Endodermal cell (in vitro differentiated cells): Measurements from ENCODE around the gene MAPK7. TPM values are rescaled to one million over a fixed set of nuclear protein-coding genes. Genes with fewer than 3 reads are reported as not detected.

Experiments
- DNase-seq: peaks from one replicate; pipeline ENCODE4 v3.0.0-alpha.2; 2017
- H3K27ac ChIP-seq: 2 replicates; pipeline ENCODE4 v1.5.1; 2013; ENCODE audit warnings: mild to moderate bottlenecking, low read depth, low read length, moderate library complexity
- H3K27me3 ChIP-seq: 2 replicates; pipeline ENCODE4 v1.6.1; 2013; ENCODE audit warnings: mild to moderate bottlenecking, low read length, moderate library complexity; ENCODE audit not compliant: insufficient read depth, control insufficient read depth, poor library complexity, severe bottlenecking
- H3K36me3 ChIP-seq: 2 replicates; pipeline ENCODE4 v1.7.0; 2013; ENCODE audit warnings: mild to moderate bottlenecking, low read length, moderate library complexity; ENCODE audit not compliant: control insufficient read depth, insufficient read depth
- H3K4me1 ChIP-seq: one replicate; pipeline ENCODE4 v1.7.0; 2013; ENCODE audit warnings: low read length; ENCODE audit not compliant: control insufficient read depth, insufficient read depth
- H3K4me3 ChIP-seq: 2 replicates; pipeline ENCODE4 v1.5.1; 2013; ENCODE audit warnings: mild to moderate bottlenecking, low read length, moderate library complexity
- H3K9ac ChIP-seq: 2 replicates; pipeline ENCODE4 v1.6.1; 2013; ENCODE audit warnings: mild to moderate bottlenecking, low read length, moderate library complexity; ENCODE audit not compliant: poor library complexity, severe bottlenecking; ENCODE audit errors: extremely low read depth
- H3K9me3 ChIP-seq: 2 replicates; pipeline ENCODE4 v1.6.1; 2013; ENCODE audit warnings: mild to moderate bottlenecking, low read length, moderate library complexity; ENCODE audit not compliant: control insufficient read depth
- H3K27ac Mint-ChIP-seq: 2 replicates; pipeline ENCODE4 v1.8.0; 2020; ENCODE audit warnings: mixed read lengths
- H3K27me3 Mint-ChIP-seq: 2 replicates; pipeline ENCODE4 v1.8.0; 2021; ENCODE audit warnings: mild to moderate bottlenecking, mixed read lengths; ENCODE audit not compliant: insufficient read depth
- H3K36me3 Mint-ChIP-seq: 2 replicates; pipeline ENCODE4 v1.8.0; 2020; ENCODE audit warnings: low read depth, mixed read lengths
- H3K4me1 Mint-ChIP-seq: 2 replicates; pipeline ENCODE4 v1.8.0; 2020; ENCODE audit warnings: mixed read lengths
- H3K4me3 Mint-ChIP-seq: 2 replicates; pipeline ENCODE4 v1.8.0; 2020; ENCODE audit warnings: mild to moderate bottlenecking, moderate library complexity, mixed read lengths
- H3K9me3 Mint-ChIP-seq: 2 replicates; pipeline ENCODE4 v1.8.0; 2020; ENCODE audit warnings: mild to moderate bottlenecking, mixed read lengths
- WGBS, 2 experiments: methylation state at CpG; one replicate each; pipeline versions ENCODE4 v1.1.5 to v1.1.7; 2013; ENCODE audit warnings: missing lambda C conversion rate in 2 of 2, mixed read lengths in 1 of 2; ENCODE audit not compliant: insufficient coverage in 1 of 2, insufficient read length in 1 of 2; 5-methylcytosine and 5-hydroxymethylcytosine counted together
- total RNA-seq, 2 donors: library from RNA; stranded (reverse); fragmentation: NEBNext Ultra II Directional in 1 of 2; extraction: Animal tissue kit (Norgen Biotek cat#: 25700) in 1 of 2; gene quantifications; 2 replicates in 1 of 2; 3 replicates in 1 of 2; pipeline ENCODE4 v1.2.1, GENCODE V29; 2021
- TF ChIP-seq, protein P1 (sequence below): fragments of 200-600 bp; sonication (generic); conservative IDR thresholded peaks from 2 replicates; pipeline ENCODE4 v1.5.0; 2021; ENCODE audit warnings: antibody characterized with exemption, mild to moderate bottlenecking

MAPK7 gene
- total RNA-seq, 2 donors from 2014 or later: 33.3 to 53.4 TPM

DNA sequence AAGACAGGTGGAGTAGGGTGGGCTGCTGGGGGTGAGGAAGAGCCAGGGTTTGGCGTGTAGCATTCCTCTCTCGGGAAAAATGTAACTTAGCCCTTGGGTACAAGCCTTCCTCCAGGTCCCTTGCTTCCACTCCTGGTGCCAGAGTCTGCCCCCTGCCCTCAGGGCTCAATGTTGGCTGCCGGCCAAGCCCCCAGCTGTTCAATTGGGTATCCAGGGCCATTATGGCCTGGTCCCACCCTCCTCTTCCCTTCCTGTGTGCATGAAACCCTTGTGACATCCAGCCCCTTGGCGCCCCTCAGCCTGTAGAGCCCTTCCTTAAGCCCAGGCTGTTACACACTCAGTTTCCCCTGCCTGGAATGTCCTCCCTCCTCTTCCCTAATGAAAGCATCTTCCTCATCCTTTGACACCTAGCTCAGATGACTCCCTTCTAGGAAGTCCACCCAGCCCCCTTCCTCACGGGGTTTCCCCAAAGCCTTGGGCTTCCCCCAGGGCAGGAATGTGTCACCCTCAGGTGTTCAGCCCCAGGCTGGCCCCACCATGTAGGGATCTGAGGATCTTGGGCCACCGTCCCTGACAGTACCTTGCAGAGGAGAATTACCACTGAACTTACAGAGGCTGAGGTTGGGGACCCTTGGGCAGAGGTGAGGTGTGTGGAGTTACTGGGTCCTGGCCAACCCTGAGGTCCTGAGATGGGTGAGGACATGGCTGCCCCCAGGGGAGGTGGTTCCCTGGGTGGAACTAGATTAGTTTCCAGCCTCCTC lies 45.7 kb upstream of the MAPK7 start:
- Mint-ChIP-seq H3K36me3 (peaks cover 20% of the 10 kb centered on the region), H3K9me3 (no peaks in the 10 kb centered on the region), H3K4me1 (peaks cover 7% of the 10 kb centered on the region), H3K27ac (no peak overlapping the region), H3K27me3 (no peaks in the 10 kb centered on the region), H3K4me3 (no peak overlapping the region)
- 91 to 94% methylated on average over 4 to 6 of the region's 6 CpGs for WGBS, 2 experiments
- Histone ChIP-seq H3K4me1 (no peaks in the 10 kb centered on the region), H3K36me3 (peaks cover 34% of the 10 kb centered on the region), H3K4me3 (no peak overlapping the region), H3K9ac (no peak overlapping the region), H3K27ac (no peak overlapping the region), H3K9me3 (no peaks in the 10 kb centered on the region), H3K27me3 (no peaks in the 10 kb centered on the region)
- TF ChIP-seq, protein P1, sequence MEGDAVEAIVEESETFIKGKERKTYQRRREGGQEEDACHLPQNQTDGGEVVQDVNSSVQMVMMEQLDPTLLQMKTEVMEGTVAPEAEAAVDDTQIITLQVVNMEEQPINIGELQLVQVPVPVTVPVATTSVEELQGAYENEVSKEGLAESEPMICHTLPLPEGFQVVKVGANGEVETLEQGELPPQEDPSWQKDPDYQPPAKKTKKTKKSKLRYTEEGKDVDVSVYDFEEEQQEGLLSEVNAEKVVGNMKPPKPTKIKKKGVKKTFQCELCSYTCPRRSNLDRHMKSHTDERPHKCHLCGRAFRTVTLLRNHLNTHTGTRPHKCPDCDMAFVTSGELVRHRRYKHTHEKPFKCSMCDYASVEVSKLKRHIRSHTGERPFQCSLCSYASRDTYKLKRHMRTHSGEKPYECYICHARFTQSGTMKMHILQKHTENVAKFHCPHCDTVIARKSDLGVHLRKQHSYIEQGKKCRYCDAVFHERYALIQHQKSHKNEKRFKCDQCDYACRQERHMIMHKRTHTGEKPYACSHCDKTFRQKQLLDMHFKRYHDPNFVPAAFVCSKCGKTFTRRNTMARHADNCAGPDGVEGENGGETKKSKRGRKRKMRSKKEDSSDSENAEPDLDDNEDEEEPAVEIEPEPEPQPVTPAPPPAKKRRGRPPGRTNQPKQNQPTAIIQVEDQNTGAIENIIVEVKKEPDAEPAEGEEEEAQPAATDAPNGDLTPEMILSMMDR: no peak
- no peak for DNase-seq

DNA sequence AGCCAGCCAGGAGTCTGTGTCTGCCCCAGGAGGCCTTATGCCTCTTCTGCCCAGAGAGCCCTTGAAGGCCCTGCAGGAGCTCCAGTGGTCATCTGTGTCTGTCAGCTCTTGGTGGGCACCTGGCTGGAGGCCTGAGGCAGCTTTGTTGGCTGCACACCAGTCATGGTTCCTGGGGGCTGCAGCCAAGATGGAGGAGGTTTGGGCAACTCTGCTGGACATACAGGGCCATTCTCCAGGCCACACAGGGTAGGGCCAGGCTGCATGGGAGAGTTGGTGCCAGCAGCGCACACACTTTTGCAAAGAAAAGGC lies 45.2 kb upstream of the MAPK7 start:
- no peak overlapping the region for H3K9ac ChIP-seq
- H3K27me3 ChIP-seq: no peaks in the 10 kb centered on the region
- H3K27ac ChIP-seq: no peak overlapping the region
- 95 to 100% methylated on average over 1 of the region's 1 CpG for WGBS, 2 experiments
- no peak overlapping the region for H3K4me3 ChIP-seq
- peaks cover 7% of the 10 kb centered on the region for H3K4me1 Mint-ChIP-seq
- TF ChIP-seq, protein P1: no peak
- DNase-seq: no peak
- peaks cover 34% of the 10 kb centered on the region for H3K36me3 ChIP-seq
- H3K9me3 ChIP-seq: no peaks in the 10 kb centered on the region
- no peaks in the 10 kb centered on the region for H3K9me3 Mint-ChIP-seq
- no peak overlapping the region for H3K27ac Mint-ChIP-seq
- no peak overlapping the region for H3K4me3 Mint-ChIP-seq
- H3K36me3 Mint-ChIP-seq: peaks cover 18% of the 10 kb centered on the region
- no peaks in the 10 kb centered on the region for H3K27me3 Mint-ChIP-seq
- H3K4me1 ChIP-seq: no peaks in the 10 kb centered on the region

DNA sequence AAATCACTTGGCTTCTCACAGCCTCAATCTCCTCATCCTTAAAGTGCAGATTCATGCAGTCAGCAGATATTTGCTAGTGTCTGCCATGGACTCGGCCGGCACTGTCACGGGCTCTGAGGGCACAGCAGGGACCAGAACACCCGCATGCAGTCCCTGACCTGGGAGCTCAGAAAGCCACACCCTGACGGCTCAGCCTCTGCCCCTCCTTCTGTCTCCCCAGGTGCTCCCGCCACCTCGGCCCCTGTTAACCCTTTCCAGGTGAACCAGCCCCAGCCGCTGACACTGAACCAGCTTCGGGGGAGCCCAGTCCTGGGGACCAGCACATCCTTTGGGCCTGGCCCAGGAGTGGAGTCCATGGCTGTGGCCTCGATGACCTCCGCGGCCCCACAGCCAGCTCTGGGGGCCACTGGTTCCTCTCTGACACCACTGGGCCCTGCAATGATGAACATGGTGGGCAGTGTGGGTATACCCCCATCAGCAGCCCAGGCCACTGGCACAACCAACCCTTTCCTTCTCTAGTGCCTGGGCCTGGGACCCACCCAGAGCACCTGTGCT lies 44.5 kb upstream of the MAPK7 start:
- TF ChIP-seq, protein P1: no peak
- 84 to 88% methylated on average over 4 to 12 of the region's 12 CpGs for WGBS, 2 experiments
- Mint-ChIP-seq H3K36me3 (peaks cover 18% of the 10 kb centered on the region), H3K27ac (no peak overlapping the region), H3K4me1 (peaks cover 7% of the 10 kb centered on the region), H3K9me3 (no peaks in the 10 kb centered on the region), H3K4me3 (no peak overlapping the region), H3K27me3 (no peaks in the 10 kb centered on the region)
- H3K9me3 ChIP-seq: no peaks in the 10 kb centered on the region
- no peak overlapping the region for H3K27ac ChIP-seq
- H3K9ac ChIP-seq: no peak overlapping the region
- H3K4me1 ChIP-seq: no peaks in the 10 kb centered on the region
- H3K4me3 ChIP-seq: no peak overlapping the region
- H3K36me3 ChIP-seq: peaks cover 34% of the 10 kb centered on the region
- peak; percentile 72 for DNase-seq
- H3K27me3 ChIP-seq: no peaks in the 10 kb centered on the region
